ENCODE measurements around the gene TP53.
A peak's percentile ranks its signal among the peaks of the same experiment; 100 is the strongest.

Gene TP53

GRCh38 chr17:7627250-7628121 is 59.8 kb downstream of the TP53 start, which contains the start of gene SAT2 (continued):
- TF ChIP-seq ZXDB (tag by site-specific recombination; IDR thresholded peaks at IDR 0.05) (no peak; the same call in 1 of the 2 replicates), GLIS1 (tag by site-specific recombination; IDR thresholded peaks at IDR 0.05) (peak; percentile 97), ZFP3 (tag by site-specific recombination; IDR thresholded peaks at IDR 0.05; ENCODE audit: low read depth) (no peak), HOXA7 (CRISPR knock-in tag; IDR thresholded peaks at IDR 0.05; ENCODE audit: borderline replicate concordance) (no peak), ZNF629 (tag by site-specific recombination; IDR thresholded peaks at IDR 0.05) (peak; percentile 16; the same call in 1 of the 2 replicates), ZBTB49 (tag by site-specific recombination; IDR thresholded peaks at IDR 0.05; ENCODE audit: low read depth) (no peak), ZNF366 (tag by site-specific recombination; conservative IDR thresholded peaks at IDR 0.05) (no peak), ZNF776 (tag by site-specific recombination; IDR thresholded peaks at IDR 0.05; ENCODE audit: borderline replicate concordance) (no peak), ZNF248 (tag by site-specific recombination; IDR thresholded peaks at IDR 0.05) (no peak), ZBTB21 (tag by site-specific recombination; IDR thresholded peaks at IDR 0.05) (no peak), ZNF600 (tag by site-specific recombination; IDR thresholded peaks at IDR 0.05) (peak; percentile 50), ZNF18 (tag by site-specific recombination; IDR thresholded peaks at IDR 0.05) (no peak), HIC1 (tag by site-specific recombination; IDR thresholded peaks at IDR 0.05) (no peak), ZNF239 (tag by site-specific recombination; IDR thresholded peaks at IDR 0.05) (no peak), ZNF302 (tag by site-specific recombination; IDR thresholded peaks at IDR 0.05; ENCODE audit: low read depth) (no peak), BCL11A (tag by site-specific recombination; IDR thresholded peaks at IDR 0.05; ENCODE audit: low read depth) (peak; percentile 19; the same call in 1 of the 2 replicates), KLF17 (tag by site-specific recombination; IDR thresholded peaks at IDR 0.05) (no peak; the same call in none of the 2 replicates), ZNF426 (tag by site-specific recombination; IDR thresholded peaks at IDR 0.05) (no peak), ZNF132 (tag by site-specific recombination; IDR thresholded peaks at IDR 0.05; ENCODE audit: borderline replicate concordance) (no peak), SP3 (tag by site-specific recombination; IDR thresholded peaks at IDR 0.05) (peak; percentile 70), ZNF664 (tag by site-specific recombination; IDR thresholded peaks at IDR 0.05) (no peak), ZNF138 (tag by site-specific recombination; IDR thresholded peaks at IDR 0.05; ENCODE audit: borderline replicate concordance) (no peak), ZNF518A (tag by site-specific recombination; conservative IDR thresholded peaks at IDR 0.05; ENCODE audit: low read depth) (no peak), ZBTB8A (tag by site-specific recombination; IDR thresholded peaks at IDR 0.05) (no peak), IKZF3 (tag by site-specific recombination; IDR thresholded peaks at IDR 0.05) (no peak), YY2 (tag by site-specific recombination; IDR thresholded peaks at IDR 0.05) (no peak)
